Transverse colon (tissue), 4 donors: ENCODE results near the gene RASGRP2. TPM values are rescaled to one million over a fixed set of nuclear protein-coding genes. Genes with fewer than 3 reads are reported as not detected.

Experiments
- DNase-seq: peaks from one replicate; pipeline ENCODE4 v3.0.0-alpha.2; 2019
- H3K27ac ChIP-seq, 4 donors: fragments of 200-600 bp; sonication (generic); 2 replicates each; pipeline ENCODE4 v1.5.1; 2016 to 2018; ENCODE audit warnings: inconsistent platforms in 4 of 4
- H3K27me3 ChIP-seq: fragments of 200-600 bp; sonication (generic); 2 replicates; pipeline ENCODE4 v1.5.1; 2017; ENCODE audit warnings: inconsistent platforms
- H3K36me3 ChIP-seq, 4 donors: fragments of 200-600 bp; sonication (generic); 2 replicates each; pipeline ENCODE4 v1.5.1; 2017 to 2019; ENCODE audit warnings: inconsistent platforms in 4 of 4
- H3K4me1 ChIP-seq, 4 donors: fragments of 200-600 bp; sonication (generic); 2 replicates each; pipeline ENCODE4 v1.5.1; 2017 to 2020; ENCODE audit warnings: inconsistent platforms in 4 of 4
- H3K4me3 ChIP-seq, 4 donors: fragments of 200-600 bp; sonication (generic); 1 replicate in 1 of 4; 2 replicates in 3 of 4; pipeline versions ENCODE4 v1.5.1 to v1.6.1; 2017 to 2019; ENCODE audit warnings: inconsistent platforms in 4 of 4
- H3K9me3 ChIP-seq, 2 donors: fragments of 200-600 bp; sonication (generic); 2 replicates each; pipeline ENCODE4 v1.5.1; 2017 to 2019; ENCODE audit warnings: inconsistent platforms in 2 of 2
- EP300 ChIP-seq: sonication (generic); formaldehyde crosslinking; IDR thresholded peaks from one replicate; pipeline ENCODE4 v1.6.1; 2017; ENCODE audit warnings: antibody characterized with exemption, low read depth
- POLR2A ChIP-seq: fragments of 450-650 bp; IDR thresholded peaks from one replicate; pipeline ENCODE4 v1.6.1; 2016; ENCODE audit warnings: antibody characterized with exemption, mild to moderate bottlenecking, moderate library complexity
- POLR2AphosphoS5 ChIP-seq, 3 donors: sonication (generic); formaldehyde crosslinking; IDR thresholded peaks; one replicate each; pipeline ENCODE4 v1.6.1; 2016; ENCODE audit warnings: antibody characterized with exemption in 3 of 3
- WGBS, 2 donors: methylation state at CpG; one replicate each; pipeline ENCODE4 v1.1.5; 2018; ENCODE audit warnings: low coverage in 1 of 2; 5-methylcytosine and 5-hydroxymethylcytosine counted together
- in situ Hi-C, 4 donors: fragments of 200-750 bp; cut with MboI; loops; one replicate each; pipeline versions ENCODE4 v1.15.0 to v1.15.1; 2017; ENCODE audit warnings: low sequenced_read_pairs in 3 of 4, low pct_ligation_motif_present in 1 of 4, low pct_unique_long_range_greater_than_20kb in 1 of 4
- intact Hi-C: fragments of 100-400 bp; cut with DNase I; formaldehyde crosslinking; loops from one replicate; pipeline ENCODE4 v1.15.1; 2023; ENCODE audit warnings: low total_unique reads
- total RNA-seq, 4 donors: library from RNA; depleted of rRNA; stranded (reverse); fragments of >200 nt; gene quantifications; one replicate each; pipeline ENCODE4 v1.1.0, GENCODE V29; 2016
- TF ChIP-seq, protein P1 (sequence below), 5 experiments: fragments of 200-600 bp in 3 of 5; fragments of 450-650 bp in 2 of 5; sonication (generic) in 3 of 5; IDR thresholded peaks; 1 replicate in 2 of 5; 2 replicates in 3 of 5; pipeline ENCODE4 v1.5.1; 2016 to 2017; ENCODE audit warnings: antibody characterized with exemption in 5 of 5, inconsistent platforms in 3 of 5, mild to moderate bottlenecking in 2 of 5, moderate library complexity in 1 of 5

Gene RASGRP2
- total RNA-seq, 4 donors from 2014 or later: 12.1 to 24.3 (median 17.3) TPM

DNA sequence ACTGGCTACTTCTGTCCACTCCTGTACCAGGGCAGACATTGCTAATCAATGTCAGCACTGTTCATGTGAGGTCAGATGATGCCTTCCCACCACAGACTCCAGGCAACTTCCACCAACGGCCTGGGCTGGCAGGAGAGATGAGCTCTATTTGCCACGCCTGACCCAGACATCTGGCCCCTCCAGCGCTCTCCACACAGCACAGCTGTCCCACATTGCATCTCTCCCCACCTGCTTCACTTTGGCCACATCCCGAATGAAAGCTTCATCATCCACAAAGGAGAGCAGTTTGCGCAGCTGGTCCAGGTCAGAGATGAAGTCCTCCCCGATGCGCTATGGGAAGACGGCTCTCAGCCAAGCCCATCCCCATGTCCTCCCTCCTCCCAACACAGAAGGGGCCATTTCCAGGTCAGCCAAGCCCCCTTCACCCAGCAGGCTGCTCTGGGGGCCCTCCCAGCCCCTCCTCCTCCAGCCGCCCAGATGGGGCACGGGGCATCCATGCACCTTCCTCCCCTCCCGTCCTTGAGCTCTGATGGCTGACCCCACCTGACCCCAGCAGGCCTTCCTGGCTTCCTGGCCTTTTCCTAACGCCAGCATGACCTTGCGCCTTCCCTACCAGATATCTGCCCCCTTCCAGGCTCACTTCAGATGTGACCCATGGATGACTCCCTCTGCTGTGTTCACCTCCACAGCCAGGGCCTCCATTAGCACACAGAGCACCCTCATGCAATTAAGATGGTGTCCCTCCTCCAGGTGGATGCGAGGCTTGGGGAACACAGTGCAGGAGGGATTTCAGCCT lies 8.4 kb upstream of the RASGRP2 start:
- intact Hi-C loops: no loop called here
- Histone ChIP-seq H3K36me3 (no peaks in the 10 kb centered on the region), H3K4me1 (no peaks in the 10 kb centered on the region), H3K27me3 (no peaks in the 10 kb centered on the region), H3K4me3 (no peak overlapping the region), H3K9me3 (no peaks in the 10 kb centered on the region), H3K27ac (no peak overlapping the region)
- DNase-seq: no peak
- no peak for TF ChIP-seq POLR2AphosphoS5 (IDR thresholded peaks at IDR 0.05)
- no peak for TF ChIP-seq EP300
- TF ChIP-seq, protein P1, sequence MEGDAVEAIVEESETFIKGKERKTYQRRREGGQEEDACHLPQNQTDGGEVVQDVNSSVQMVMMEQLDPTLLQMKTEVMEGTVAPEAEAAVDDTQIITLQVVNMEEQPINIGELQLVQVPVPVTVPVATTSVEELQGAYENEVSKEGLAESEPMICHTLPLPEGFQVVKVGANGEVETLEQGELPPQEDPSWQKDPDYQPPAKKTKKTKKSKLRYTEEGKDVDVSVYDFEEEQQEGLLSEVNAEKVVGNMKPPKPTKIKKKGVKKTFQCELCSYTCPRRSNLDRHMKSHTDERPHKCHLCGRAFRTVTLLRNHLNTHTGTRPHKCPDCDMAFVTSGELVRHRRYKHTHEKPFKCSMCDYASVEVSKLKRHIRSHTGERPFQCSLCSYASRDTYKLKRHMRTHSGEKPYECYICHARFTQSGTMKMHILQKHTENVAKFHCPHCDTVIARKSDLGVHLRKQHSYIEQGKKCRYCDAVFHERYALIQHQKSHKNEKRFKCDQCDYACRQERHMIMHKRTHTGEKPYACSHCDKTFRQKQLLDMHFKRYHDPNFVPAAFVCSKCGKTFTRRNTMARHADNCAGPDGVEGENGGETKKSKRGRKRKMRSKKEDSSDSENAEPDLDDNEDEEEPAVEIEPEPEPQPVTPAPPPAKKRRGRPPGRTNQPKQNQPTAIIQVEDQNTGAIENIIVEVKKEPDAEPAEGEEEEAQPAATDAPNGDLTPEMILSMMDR (IDR thresholded peaks at IDR 0.05): no peak
- no peak for TF ChIP-seq POLR2A
- in situ Hi-C loops: no loop called here
- WGBS, 2 donors: 88% methylated on average over 14 of the region's 14 CpGs; no CpG with 5 or more reads in 1 of the 2 donors

DNA sequence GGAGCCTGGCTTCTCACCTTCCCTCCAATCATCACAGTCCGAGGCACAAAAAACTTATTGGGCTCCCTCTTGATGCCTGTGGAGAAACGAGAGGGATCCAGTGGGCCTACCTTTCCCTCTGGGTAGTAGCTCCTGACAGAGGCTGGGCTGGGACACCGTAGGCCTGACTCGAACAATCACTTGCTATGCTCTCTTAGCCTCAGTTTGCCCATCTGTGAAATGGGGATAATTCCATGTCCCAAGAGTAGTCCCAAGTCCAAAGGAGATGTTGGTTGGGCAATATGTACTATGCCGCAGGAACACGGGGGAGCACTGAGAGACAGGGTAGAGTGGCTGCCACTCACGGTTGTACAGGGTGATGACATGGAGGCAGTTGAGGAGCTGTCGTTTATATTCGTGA lies 7.6 kb upstream of the RASGRP2 start:
- H3K4me3 ChIP-seq: no peak overlapping the region
- H3K27me3 ChIP-seq: no peaks in the 10 kb centered on the region
- H3K9me3 ChIP-seq: no peaks in the 10 kb centered on the region
- H3K27ac ChIP-seq: no peak overlapping the region
- no peaks in the 10 kb centered on the region for H3K36me3 ChIP-seq
- in situ Hi-C loops: no loop called here
- TF ChIP-seq EP300: no peak
- no peak for TF ChIP-seq POLR2A
- no peak for TF ChIP-seq POLR2AphosphoS5 (IDR thresholded peaks at IDR 0.05)
- TF ChIP-seq, protein P1 (IDR thresholded peaks at IDR 0.05): no peak
- no peak for DNase-seq
- intact Hi-C loops: no loop called here
- no peaks in the 10 kb centered on the region for H3K4me1 ChIP-seq
- WGBS, 2 donors: 87 to 100% methylated on average over 5 to 9 of the region's 9 CpGs

DNA sequence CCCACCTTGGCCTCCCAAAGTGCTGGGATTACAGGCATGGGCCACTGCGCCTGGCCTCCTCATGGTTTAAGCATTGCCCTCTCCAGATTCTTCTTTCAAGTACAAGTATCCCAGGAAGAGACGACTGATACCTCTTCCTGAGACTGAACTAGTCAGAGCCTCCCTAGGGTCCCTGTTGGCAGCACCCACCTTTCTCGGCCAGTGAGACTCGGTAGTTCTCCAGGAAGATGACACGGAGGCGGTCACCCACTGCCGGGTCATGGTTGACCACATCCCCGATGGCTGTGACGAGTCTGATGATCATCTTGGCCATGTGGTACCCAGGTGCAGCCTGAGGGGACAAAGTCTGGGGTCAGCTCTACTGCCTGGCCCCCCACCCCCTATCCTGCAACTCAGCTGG lies 7.2 kb upstream of the RASGRP2 start:
- intact Hi-C loops: no loop called here
- DNase-seq: no peak
- peaks cover under 1% of the 10 kb centered on the region for H3K27me3 ChIP-seq
- no peaks in the 10 kb centered on the region for H3K9me3 ChIP-seq
- no peak overlapping the region for H3K27ac ChIP-seq
- peaks cover 0 to 3% (median 0%) of the 10 kb centered on the region in 4 donors for H3K4me1 ChIP-seq
- no peak overlapping the region for H3K4me3 ChIP-seq
- in situ Hi-C loops: no loop called here
- no peaks in the 10 kb centered on the region for H3K36me3 ChIP-seq
- TF ChIP-seq POLR2A (no peak), EP300 (no peak), POLR2AphosphoS5 (IDR thresholded peaks at IDR 0.05) (no peak)
- TF ChIP-seq, protein P1 (IDR thresholded peaks at IDR 0.05): no peak
- WGBS, 2 donors: 85% methylated on average over 6 of the region's 9 CpGs; no CpG with 5 or more reads in 1 of the 2 donors

DNA sequence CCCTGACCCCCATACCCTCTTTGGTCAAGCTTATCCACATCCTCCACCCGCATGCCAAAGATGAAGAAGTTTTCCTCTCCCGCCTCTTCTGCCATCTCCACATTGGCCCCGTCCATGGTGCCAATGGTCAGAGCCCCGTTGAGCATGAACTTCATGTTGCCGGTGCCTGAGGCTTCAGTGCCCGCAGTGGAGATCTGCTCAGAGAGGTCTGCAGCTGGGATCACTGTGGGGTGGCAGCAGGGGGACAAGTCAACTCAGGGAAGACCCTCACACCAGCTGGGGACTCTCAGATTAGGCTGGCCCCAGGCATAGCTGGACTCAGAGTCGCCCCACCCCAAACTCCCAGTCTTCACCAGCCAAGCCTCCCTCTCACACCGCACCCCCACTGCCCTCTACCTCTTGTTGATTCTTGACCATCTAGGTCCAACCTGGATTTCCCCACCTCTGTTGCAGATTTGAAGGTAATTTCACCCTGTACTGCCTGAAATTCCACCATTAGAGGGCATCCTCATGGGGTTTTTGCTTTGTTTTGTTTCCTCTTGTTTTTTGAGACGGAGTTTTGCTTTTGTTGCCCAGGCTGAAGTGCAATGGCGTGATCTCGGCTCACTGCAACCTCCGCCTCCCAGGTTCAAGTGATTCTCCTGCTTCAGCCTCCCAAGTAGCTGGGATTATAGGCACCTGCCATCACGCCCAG lies 6.6 kb upstream of the RASGRP2 start:
- 91 to 95% methylated on average over 4 to 13 of the region's 13 CpGs for WGBS, 2 donors
- H3K36me3 ChIP-seq: no peaks in the 10 kb centered on the region
- in situ Hi-C loops (no loop called here), intact Hi-C loops (no loop called here)
- no peak overlapping the region for H3K27ac ChIP-seq
- TF ChIP-seq, protein P1 (IDR thresholded peaks at IDR 0.05): no peak
- no peak for TF ChIP-seq EP300
- TF ChIP-seq POLR2A: no peak
- no peak for TF ChIP-seq POLR2AphosphoS5 (IDR thresholded peaks at IDR 0.05)
- peaks cover 0 to 9% (median 3%) of the 10 kb centered on the region in 4 donors for H3K4me1 ChIP-seq
- H3K9me3 ChIP-seq: no peaks in the 10 kb centered on the region
- no peak for DNase-seq
- H3K27me3 ChIP-seq: peaks cover 7% of the 10 kb centered on the region
- H3K4me3 ChIP-seq: no peak overlapping the region
